HG03571 (cell line): ENCODE results near the gene ZNF845.
"Not testable (repeated sequence)": the region's sequence is repeated elsewhere in the genome, so short reads cannot be mapped to it uniquely, and the experiment has no call there.

ENCODE experiments used
- ATAC-seq: cut with Tn5 transposase; IDR thresholded peaks from one replicate; pipeline ENCODE4 v1.9.1; 2021; ENCODE audit not compliant: unreplicated experiment

ZNF845 gene

DNA sequence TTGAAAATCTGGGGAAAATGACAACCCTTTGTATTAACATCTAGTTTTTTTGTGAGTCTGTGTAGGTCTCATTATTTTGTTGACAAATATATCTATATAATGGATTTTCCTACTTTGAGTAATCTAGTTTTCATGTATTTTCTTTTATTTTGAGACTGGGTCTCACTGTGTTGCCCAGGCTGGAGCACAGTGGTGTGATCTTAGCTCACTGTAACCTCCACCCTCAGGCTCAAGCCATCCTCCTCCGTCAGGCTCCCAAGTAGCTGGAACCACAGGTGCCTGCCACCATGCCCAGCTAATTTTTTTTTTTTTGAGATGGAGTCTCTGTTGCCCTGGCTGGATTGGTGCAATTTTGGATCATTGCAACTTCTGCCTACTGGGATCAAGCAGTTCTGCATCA lies 41.2 kb downstream of the ZNF845 start:
- ATAC-seq = no peak

DNA sequence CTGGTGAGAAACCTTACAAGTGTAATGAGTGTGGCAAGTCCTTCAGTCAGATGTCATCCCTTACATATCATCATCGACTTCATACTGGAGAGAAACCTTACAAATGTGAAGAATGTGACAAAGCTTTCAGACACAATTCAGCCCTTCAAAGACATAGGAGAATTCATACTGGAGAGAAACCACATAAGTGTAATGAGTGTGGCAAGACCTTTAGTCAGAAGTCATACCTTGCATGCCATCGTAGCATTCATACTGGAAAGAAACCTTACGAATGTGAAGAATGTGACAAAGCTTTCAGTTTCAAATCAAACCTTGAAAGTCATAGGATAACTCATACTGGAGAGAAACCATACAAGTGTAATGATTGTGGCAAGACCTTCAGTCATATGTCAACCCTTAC lies 47.8 kb downstream of the ZNF845 start:
- ATAC-seq = no peak

DNA sequence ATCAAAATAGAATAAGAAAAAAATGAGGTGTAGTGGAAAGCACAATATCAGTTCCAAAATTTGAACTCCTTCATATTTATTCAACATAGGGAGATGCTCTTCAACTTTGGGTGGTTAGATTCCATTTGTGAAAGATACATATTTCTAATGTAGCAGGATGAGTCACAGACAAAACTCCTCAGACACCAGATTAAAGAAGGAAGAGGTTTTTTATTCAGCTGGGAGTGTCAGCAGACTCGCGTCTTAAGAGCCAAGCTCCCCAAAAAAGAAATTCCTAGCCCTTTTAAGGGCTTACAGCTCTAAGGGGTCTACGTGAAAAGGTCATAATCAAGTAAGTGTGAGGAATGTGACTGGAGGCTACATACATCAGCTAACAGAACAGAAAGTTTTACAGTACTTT lies 54.6 kb downstream of the ZNF845 start:
- ATAC-seq = no peak

DNA sequence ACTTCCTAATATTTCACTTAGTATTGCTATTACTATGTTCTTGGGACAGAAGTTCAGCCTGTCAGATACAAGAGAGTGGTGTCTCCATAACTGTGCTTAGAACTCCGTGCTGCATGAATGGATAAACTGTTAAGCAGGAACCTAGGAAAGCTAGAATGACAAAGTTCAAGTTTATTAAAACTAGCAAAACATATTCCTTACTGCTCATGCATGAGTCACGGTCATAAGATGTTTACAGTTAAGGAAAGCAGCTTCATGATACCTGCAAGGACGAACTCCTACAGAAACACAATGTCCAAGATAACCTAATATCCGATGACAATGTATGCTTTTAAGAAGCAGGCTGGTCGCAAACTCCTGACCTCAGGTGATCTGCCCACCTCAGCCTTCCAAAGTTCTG lies 55.4 kb downstream of the ZNF845 start:
- ATAC-seq = no peak

DNA sequence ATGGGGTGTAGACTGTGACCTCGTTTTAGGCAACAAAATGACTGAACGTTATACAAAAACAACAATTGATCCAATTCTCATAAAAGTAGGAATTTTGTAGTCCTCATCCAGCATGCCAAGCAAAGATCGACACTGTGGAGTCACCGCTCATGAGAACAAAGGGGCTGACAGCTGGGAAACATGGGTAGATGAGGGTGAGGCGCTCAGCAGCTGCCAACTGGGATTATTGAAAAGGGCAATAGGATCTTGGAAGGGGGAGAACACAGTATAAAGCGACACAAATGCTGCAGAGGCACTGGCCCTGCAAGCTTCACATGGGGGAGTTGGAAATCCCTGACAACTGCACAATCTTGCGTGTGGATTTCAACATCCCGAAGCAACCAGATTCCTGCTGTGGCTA lies 56.0 kb downstream of the ZNF845 start:
- ATAC-seq = no peak

DNA sequence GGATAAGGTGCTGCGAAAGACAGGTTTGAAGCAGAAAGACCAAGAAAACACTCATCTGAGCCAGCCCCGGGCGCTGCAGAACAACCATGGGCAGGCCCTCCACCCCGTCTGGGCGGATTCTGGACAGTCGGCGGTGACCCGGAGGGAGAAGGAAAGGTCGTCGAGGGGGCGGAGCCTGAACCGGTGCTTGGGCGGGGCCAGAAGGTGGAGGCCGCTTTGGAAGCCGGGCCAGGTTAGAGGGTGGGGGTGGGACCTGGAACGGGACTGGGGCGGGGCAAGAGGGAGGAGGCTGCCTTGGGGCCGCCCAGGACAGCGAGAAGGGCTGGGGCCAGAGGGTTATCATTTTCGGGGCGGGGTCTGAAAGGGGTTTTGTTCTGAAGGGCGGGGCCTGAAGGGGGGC lies 56.4 kb downstream of the ZNF845 start:
- ATAC-seq = no peak

DNA sequence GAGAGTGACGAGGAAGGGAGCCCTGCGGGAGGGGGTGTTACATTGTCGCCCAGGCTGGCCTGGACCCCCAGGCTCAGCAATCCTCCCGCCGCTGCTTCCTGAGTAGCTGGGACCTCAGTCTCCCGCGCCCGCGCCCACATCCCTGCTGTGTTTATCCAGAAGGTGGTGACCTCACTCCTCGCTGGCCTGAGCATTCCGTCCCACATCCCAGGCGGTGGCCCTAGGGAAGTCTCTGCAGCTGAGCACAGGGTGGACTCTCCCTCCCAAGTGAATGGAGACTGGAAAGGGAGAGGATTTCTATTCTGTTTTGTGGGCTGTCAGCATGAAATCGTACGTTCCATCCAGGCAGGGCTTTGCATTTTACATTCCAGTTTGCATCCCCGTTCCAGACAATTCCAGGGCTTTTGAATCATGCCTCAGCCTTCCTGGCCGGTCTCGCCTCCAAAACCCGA lies 61.0 kb downstream of the ZNF845 start:
- ATAC-seq = no peak

DNA sequence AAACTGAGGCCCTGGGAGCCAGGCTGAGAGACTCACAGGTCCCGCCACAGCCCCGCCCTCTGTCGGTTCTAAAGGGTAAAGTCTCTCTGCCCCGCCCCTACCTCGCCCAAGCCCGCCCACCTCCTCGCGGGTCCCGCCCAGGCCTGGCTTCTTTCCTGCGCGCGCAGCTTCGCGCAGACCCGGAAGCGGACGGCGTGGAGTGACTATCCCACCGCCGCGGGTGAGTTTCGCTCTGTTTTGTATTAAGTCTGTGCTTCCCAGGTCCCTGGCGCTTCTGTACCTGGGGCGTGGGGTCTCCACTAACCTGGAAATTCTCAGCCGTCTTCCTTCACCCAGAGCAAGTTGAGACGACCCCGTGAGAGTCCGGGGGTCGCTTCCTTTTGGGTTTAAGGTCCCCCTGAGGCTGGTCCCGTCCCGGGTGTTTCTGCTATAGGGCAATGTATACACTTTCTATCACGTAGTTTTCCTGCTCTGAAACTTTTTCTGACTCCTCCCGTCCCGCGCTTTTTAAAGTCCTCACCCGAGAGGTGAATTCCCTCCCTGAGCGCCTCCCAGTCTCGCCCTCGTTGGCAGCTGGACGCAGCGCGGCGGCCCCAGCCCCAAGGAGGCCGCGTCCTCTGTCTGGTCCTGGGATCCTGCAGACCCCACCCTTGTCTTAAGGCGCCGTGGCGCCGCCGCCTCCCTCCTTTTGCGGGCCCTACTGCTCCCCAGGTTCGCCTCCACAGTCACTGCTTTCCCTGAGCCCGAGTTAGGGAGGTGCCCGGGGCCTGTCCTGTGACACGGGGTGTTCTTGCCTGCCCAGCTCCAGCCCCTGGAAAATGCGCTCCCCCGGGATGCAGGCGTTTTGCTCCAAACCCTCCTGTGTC lies 61.7 kb downstream of the ZNF845 start, which contains the start of gene ZNF765:
TSS of gene ZNF765 (plus strand) at position 176 of the 866 bp plus-strand sequence. CDS start 2,867 bp downstream, outside the sequence.
- peak; percentile 93 for ATAC-seq

DNA sequence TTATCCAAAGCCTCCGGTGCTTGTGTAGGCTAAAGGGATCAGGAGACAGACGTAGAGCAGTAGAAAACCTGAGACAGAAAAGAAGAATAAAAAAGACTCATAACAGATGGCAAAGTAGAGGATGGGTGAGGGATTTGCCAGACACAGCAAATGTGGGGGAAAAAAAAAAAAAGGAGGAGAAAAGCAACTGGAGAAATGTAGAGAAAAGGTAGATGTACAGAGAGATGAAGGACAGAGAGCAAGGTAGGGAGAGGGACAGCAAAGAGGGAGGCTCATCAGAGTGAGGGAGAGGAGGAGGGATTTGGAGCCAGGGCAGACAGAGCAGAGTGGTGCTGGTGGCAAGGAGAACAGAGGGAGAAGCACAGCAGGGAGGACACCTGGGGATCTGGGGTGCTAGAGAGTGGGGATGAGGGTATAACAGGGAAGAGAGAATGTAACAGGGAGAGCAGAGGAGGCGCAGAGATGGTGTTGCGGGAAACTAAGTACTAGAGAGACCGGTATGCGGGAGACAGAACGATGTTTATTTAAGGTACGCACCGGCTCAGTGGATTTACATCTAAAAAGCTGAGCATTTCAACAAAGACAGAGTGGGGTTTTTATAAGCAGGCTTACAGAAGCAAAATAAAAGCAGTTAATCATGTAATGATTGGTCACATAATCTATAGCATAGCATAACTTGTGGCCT lies 62.4 kb downstream of the ZNF845 start:
- not testable (repeated sequence) for ATAC-seq

DNA sequence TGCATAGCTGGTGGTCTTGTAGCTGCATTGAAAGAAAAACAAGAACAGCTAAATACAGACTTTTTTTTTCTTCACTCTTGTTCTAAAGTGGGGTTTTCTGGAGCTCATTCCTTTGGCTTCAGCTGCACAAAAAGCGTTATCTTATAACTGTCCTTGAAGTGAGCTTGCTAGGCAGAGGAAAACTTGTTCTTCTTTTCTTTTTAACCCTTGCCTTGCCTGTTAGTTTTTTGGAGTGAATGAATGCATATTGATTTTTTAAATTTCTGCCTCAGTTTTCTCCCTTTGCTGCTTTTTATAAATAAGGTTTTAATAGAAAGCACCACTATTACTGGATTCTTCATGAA lies 62.9 kb downstream of the ZNF845 start:
- ATAC-seq = no peak

DNA sequence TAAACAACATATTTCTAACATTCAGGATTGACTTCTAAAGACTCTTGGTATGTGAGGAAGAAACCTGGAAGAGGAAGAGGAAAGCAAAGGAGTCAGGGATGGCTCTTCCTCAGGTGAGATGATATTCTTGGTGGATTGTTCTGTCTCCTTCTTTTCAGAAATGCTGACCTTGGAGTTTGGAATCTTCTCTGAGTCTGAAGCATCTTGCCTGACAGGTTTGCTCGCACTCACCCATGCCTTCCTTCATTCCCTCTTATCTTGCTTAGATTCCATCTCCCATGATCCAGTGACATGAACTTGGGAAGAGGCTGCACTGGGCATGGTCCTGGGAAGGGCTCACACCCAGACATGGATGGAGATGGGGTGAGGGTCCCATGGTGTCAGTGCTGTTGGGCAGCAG lies 64.4 kb downstream of the ZNF845 start:
- not testable (repeated sequence) for ATAC-seq
